GM19239 (cell line): ENCODE data around the gene RBM3.
"Not testable (repeated sequence)": the region's sequence is repeated elsewhere in the genome, so short reads cannot be mapped to it uniquely, and the experiment has no call there.

Experiments used
- DNase-seq: peaks from one replicate; pipeline ENCODE4 v3.0.0; 2011; ENCODE audit warnings: low spot score; ENCODE audit not compliant: insufficient read length
- FAIRE-seq: peaks from 2 replicates; lab custom pipeline; 2011; peaks lifted over from hg19 to GRCh38; lab: Jason Lieb, UNC

Gene RBM3

GRCh38 chrX:48574270-48575266, at the start of gene RBM3:
Gene RBM3, plus strand, starts transcription at chrX:48574484. Its CDS starts 697 bp downstream, at chrX:48575181.
- peak; percentile 56 for DNase-seq
- peak; percentile 99 for FAIRE-seq

- not testable (repeated sequence) for DNase-seq, FAIRE-seq
Measured at GRCh38 chrX:48525853-48526252, 48.4 kb upstream of the RBM3 start.

GRCh38 chrX:48530736-48531135, 43.5 kb upstream of the RBM3 start:
- no peak for DNase-seq
- no peak for FAIRE-seq

GRCh38 chrX:48531358-48531959, 42.8 kb upstream of the RBM3 start:
- no peak for FAIRE-seq
- DNase-seq, result no peak

GRCh38 chrX:48532161-48532560, 42.1 kb upstream of the RBM3 start:
- DNase-seq (no peak), FAIRE-seq (no peak)

- FAIRE-seq (no peak), DNase-seq (no peak)
Measured at GRCh38 chrX:48533165-48533564, 41.1 kb upstream of the RBM3 start.

- FAIRE-seq, result peak; percentile 62
- no peak for DNase-seq
Measured at GRCh38 chrX:48538641-48539344, 35.5 kb upstream of the RBM3 start.

- FAIRE-seq, result peak; percentile 98
- DNase-seq, result peak; percentile 62
Measured at GRCh38 chrX:48539345-48540027, 34.8 kb upstream of the RBM3 start, which contains the start of gene TBC1D25. Gene TBC1D25, plus strand, starts transcription at chrX:48539714. Its CDS starts 84 bp downstream, at chrX:48539798.

- peak; percentile 77 for FAIRE-seq
- DNase-seq, result no peak
Measured at GRCh38 chrX:48540028-48540375, 34.3 kb upstream of the RBM3 start.

- no peak for FAIRE-seq
Measured at GRCh38 chrX:48540480-48540879, 33.8 kb upstream of the RBM3 start.

GRCh38 chrX:48541140-48541814, 33.0 kb upstream of the RBM3 start:
- peak; percentile 67 for FAIRE-seq
- no peak for DNase-seq

More at GRCh38 chrX:48540480-48540879, 33.8 kb upstream of the RBM3 start:
- DNase-seq, result no peak

GRCh38 chrX:48548871-48549270, 25.4 kb upstream of the RBM3 start:
- peak; percentile 8 for FAIRE-seq
- no peak for DNase-seq

- DNase-seq, FAIRE-seq: not testable (repeated sequence)
Measured at GRCh38 chrX:48555731-48556325, 18.5 kb upstream of the RBM3 start.

GRCh38 chrX:48558271-48558670, 16.0 kb upstream of the RBM3 start:
- FAIRE-seq (no peak), DNase-seq (no peak)

- FAIRE-seq (no peak), DNase-seq (no peak)
Measured at GRCh38 chrX:48559636-48560035, 14.6 kb upstream of the RBM3 start.

GRCh38 chrX:48560056-48560455, 14.2 kb upstream of the RBM3 start:
- DNase-seq (no peak), FAIRE-seq (no peak)

GRCh38 chrX:48560681-48561080, 13.6 kb upstream of the RBM3 start:
- no peak for FAIRE-seq
- DNase-seq, result no peak

- DNase-seq, result no peak
- peak; percentile 64 for FAIRE-seq
Measured at GRCh38 chrX:48569958-48570357, 4.3 kb upstream of the RBM3 start.

GRCh38 chrX:48573690-48574269, 504 bp upstream of the RBM3 start:
- FAIRE-seq, result no peak
- DNase-seq, result no peak
